ENCODE measurements around the gene MACROD2. TPM values are rescaled to one million over a fixed set of nuclear protein-coding genes. Genes with fewer than 3 reads are reported as not detected.

Gene MACROD2
- total and polyA plus RNA-seq, 9 donors, result 3.7 to 25.5 (median 7.8) TPM

- H3K27ac ChIP-seq, result no peak overlapping the region
- H3K4me3 ChIP-seq, result no peak overlapping the region
- no peaks in the 10 kb centered on the region for H3K36me3 ChIP-seq
- WGBS, 3 donors, result 42 to 55% (median 47%) methylated on average over 1 of the region's 1 CpG
- TF ChIP-seq EP300 (IDR thresholded peaks at IDR 0.05) (no peak), CTCF (IDR thresholded peaks at IDR 0.05) (no peak)
- H3K4me1 ChIP-seq (ENCODE audit: insufficient read depth), result no peaks in the 10 kb centered on the region
- intact Hi-C loops (cut with DNase I), result no loop called here
- no peaks in the 10 kb centered on the region for H3K27me3 ChIP-seq
- DNase-seq, result no peak
- H3K9me3 ChIP-seq, result no peaks in the 10 kb centered on the region
These were observed 1772.3 kb downstream of the MACROD2 start for GRCh38 chr20:15767586-15767985.

GRCh38 chr20:15767999-15768741 lies 1772.9 kb downstream of the MACROD2 start:
- Histone ChIP-seq H3K27me3 (no peaks in the 10 kb centered on the region), H3K4me3 (no peak overlapping the region), H3K27ac (no peak overlapping the region), H3K4me1 (ENCODE audit: insufficient read depth) (no peaks in the 10 kb centered on the region), H3K9me3 (no peaks in the 10 kb centered on the region), H3K36me3 (no peaks in the 10 kb centered on the region)
- TF ChIP-seq CTCF (IDR thresholded peaks at IDR 0.05) (no peak), EP300 (IDR thresholded peaks at IDR 0.05) (no peak), POLR2A (IDR thresholded peaks at IDR 0.05) (no peak)
- intact Hi-C loops (cut with DNase I), result no loop called here
- DNase-seq, result no peak
- 93 to 98% (median 96%) methylated on average over 3 of the region's 3 CpGs for WGBS, 3 donors

- Histone ChIP-seq H3K4me3 (no peak overlapping the region), H3K27me3 (no peaks in the 10 kb centered on the region), H3K27ac (no peak overlapping the region), H3K36me3 (no peaks in the 10 kb centered on the region), H3K4me1 (ENCODE audit: insufficient read depth) (no peaks in the 10 kb centered on the region), H3K9me3 (no peaks in the 10 kb centered on the region)
- no peak for DNase-seq
- intact Hi-C loops (cut with DNase I), result no loop called here
- TF ChIP-seq POLR2A (IDR thresholded peaks at IDR 0.05), result no peak
- no peak for TF ChIP-seq EP300 (IDR thresholded peaks at IDR 0.05)
- no peak for TF ChIP-seq CTCF (IDR thresholded peaks at IDR 0.05)
- WGBS, 3 donors, result 75 to 78% (median 77%) methylated on average over 3 of the region's 3 CpGs
These were observed 1777.5 kb downstream of the MACROD2 start for GRCh38 chr20:15772826-15773225.

GRCh38 chr20:15774926-15775325 lies 1779.6 kb downstream of the MACROD2 start:
- WGBS, 3 donors, result 88 to 90% (median 90%) methylated on average over 4 of the region's 4 CpGs
- intact Hi-C loops (cut with DNase I), result no loop called here
- H3K27me3 ChIP-seq, result no peaks in the 10 kb centered on the region
- TF ChIP-seq POLR2A (IDR thresholded peaks at IDR 0.05) (no peak), EP300 (IDR thresholded peaks at IDR 0.05) (no peak), CTCF (IDR thresholded peaks at IDR 0.05) (no peak)
- H3K4me3 ChIP-seq, result no peak overlapping the region
- no peaks in the 10 kb centered on the region for H3K4me1 ChIP-seq (ENCODE audit: insufficient read depth)
- no peak for DNase-seq
- H3K9me3 ChIP-seq, result no peaks in the 10 kb centered on the region
- no peaks in the 10 kb centered on the region for H3K36me3 ChIP-seq
- no peak overlapping the region for H3K27ac ChIP-seq

Measured in ovary (tissue), 9 donors.